HG02981 (cell line): Measurements from ENCODE around the gene KANSL1.
"Not testable (repeated sequence)": the region's sequence is repeated elsewhere in the genome, so short reads cannot be mapped to it uniquely, and the experiment has no call there.

ENCODE experiments used
- ATAC-seq: cut with Tn5 transposase; IDR thresholded peaks from one replicate; pipeline ENCODE4 v1.9.1; 2021; ENCODE audit warnings: mild to moderate bottlenecking, moderate library complexity; ENCODE audit not compliant: unreplicated experiment

The KANSL1 gene

DNA sequence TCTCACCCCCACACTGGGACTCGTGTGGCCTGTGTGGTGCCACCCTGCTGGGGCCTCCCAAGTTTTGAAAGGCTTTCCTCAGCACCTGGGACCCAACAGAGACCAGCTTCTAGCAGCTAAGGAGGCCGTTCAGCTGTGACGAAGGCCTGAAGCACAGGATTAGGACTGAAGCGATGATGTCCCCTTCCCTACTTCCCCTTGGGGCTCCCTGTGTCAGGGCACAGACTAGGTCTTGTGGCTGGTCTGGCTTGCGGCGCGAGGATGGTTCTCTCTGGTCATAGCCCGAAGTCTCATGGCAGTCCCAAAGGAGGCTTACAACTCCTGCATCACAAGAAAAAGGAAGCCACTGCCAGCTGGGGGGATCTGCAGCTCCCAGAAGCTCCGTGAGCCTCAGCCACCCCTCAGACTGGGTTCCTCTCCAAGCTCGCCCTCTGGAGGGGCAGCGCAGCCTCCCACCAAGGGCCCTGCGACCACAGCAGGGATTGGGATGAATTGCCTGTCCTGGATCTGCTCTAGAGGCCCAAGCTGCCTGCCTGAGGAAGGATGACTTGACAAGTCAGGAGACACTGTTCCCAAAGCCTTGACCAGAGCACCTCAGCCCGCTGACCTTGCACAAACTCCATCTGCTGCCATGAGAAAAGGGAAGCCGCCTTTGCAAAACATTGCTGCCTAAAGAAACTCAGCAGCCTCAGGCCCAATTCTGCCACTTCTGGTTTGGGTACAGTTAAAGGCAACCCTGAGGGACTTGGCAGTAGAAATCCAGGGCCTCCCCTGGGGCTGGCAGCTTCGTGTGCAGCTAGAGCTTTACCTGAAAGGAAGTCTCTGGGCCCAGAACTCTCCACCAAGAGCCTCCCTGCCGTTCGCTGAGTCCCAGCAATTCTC lies 166.8 kb downstream of the KANSL1 start:
- ATAC-seq: no peak

DNA sequence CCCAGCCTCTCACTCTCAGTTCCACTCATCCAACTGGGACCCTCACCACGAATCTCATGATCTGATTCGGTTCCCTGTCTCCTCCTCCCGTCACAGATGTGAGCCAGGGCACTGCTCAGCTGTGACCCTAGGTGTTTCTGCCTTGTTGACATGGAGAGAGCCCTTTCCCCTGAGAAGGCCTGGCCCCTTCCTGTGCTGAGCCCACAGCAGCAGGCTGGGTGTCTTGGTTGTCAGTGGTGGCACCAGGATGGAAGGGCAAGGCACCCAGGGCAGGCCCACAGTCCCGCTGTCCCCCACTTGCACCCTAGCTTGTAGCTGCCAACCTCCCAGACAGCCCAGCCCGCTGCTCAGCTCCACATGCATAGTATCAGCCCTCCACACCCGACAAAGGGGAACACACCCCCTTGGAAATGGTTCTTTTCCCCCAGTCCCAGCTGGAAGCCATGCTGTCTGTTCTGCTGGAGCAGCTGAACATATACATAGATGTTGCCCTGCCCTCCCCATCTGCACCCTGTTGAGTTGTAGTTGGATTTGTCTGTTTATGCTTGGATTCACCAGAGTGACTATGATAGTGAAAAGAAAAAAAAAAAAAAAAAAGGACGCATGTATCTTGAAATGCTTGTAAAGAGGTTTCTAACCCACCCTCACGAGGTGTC lies 167.6 kb downstream of the KANSL1 start:
- ATAC-seq: no peak

DNA sequence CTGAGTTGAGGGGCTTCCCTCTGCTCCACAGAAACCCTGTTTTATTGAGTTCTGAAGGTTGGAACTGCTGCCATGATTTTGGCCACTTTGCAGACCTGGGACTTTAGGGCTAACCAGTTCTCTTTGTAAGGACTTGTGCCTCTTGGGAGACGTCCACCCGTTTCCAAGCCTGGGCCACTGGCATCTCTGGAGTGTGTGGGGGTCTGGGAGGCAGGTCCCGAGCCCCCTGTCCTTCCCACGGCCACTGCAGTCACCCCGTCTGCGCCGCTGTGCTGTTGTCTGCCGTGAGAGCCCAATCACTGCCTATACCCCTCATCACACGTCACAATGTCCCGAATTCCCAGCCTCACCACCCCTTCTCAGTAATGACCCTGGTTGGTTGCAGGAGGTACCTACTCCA lies 168.2 kb downstream of the KANSL1 start:
- ATAC-seq: no peak

DNA sequence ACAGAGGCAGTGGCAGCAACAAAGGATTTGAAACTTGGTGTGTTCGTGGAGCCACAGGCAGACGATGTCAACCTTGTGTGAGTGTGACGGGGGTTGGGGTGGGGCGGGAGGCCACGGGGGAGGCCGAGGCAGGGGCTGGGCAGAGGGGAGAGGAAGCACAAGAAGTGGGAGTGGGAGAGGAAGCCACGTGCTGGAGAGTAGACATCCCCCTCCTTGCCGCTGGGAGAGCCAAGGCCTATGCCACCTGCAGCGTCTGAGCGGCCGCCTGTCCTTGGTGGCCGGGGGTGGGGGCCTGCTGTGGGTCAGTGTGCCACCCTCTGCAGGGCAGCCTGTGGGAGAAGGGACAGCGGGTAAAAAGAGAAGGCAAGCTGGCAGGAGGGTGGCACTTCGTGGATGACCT lies 168.6 kb downstream of the KANSL1 start:
- no peak for ATAC-seq

DNA sequence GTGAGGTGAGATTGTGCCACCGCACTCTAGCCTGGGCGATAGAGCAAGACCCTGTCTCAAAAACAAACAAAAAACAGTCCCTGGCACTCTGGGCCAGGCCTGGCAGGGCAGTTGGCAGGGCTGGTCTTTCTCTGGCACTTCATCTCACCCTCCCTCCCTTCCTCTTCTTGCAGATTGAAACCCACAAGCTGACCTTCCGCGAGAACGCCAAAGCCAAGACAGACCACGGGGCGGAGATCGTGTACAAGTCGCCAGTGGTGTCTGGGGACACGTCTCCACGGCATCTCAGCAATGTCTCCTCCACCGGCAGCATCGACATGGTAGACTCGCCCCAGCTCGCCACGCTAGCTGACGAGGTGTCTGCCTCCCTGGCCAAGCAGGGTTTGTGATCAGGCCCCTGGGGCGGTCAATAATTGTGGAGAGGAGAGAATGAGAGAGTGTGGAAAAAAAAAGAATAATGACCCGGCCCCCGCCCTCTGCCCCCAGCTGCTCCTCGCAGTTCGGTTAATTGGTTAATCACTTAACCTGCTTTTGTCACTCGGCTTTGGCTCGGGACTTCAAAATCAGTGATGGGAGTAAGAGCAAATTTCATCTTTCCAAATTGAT lies 169.3 kb downstream of the KANSL1 start:
- ATAC-seq: no peak

DNA sequence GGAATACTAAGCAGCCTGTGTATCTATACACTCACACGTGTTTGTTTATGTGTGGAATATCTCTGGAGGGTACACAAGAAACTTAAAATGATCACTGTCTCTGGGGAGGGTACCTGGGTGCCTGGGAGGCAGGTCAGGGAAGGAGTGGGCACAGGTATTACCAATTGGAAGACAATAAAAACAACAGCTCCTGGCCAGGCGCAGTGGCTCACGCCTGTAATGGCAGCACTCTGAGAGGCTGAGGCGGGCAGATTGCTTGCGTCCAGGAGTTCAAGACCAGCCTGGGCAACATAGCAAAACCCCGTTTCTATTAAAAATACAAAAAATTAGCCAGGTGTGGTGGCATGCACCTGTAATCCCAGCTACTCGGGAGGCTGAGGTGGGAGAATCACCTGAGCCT lies 169.9 kb downstream of the KANSL1 start:
- not testable (repeated sequence) for ATAC-seq

DNA sequence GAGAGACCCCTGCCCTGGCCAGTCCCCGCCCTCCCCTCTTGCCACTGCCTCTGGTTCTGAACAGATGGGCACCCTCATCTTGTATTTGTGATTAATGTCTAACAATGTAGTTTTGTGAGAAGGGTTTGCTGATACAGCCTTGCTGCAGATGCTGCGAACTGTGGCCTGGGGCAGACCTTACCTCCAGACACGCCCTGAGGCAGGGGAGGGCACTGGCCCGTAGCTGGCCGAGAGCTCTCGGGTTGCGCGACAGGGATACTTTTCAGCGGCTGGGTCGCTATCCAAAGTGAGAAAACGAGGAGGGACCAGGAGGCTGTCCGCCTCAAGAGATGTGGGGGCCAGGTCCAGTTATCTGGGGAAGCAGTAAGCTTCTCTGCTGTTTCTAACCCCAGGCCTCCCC lies 172.2 kb downstream of the KANSL1 start:
- no peak for ATAC-seq

- ATAC-seq: no peak
Measured at GRCh38 chr17:46020023-46020761, 173.0 kb downstream of the KANSL1 start.

DNA sequence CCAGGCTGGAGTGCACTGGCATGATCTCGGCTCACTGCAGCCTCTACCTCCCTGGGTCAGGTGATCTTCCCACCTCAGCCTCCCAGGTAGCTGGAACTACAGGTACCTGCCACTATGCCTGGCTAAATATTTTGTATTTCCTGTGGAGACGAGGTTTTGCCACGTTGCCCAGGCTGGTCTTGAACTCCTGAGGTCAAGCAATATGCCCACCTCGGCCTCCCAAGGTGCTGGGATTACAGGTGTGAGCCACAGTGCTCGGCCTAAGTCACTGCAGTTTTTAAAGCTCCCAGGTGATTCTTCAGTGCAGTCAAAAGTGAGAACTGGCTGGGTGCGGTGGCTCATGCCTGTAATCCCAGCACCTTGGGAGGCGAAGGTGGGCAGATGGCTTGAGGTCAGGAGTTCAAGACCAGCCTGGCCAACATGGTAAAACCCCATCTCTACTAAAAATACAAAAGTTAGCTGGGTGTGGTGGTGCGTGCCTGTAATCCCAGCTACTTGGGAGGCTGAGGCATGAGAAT lies 173.8 kb downstream of the KANSL1 start:
- not testable (repeated sequence) for ATAC-seq

DNA sequence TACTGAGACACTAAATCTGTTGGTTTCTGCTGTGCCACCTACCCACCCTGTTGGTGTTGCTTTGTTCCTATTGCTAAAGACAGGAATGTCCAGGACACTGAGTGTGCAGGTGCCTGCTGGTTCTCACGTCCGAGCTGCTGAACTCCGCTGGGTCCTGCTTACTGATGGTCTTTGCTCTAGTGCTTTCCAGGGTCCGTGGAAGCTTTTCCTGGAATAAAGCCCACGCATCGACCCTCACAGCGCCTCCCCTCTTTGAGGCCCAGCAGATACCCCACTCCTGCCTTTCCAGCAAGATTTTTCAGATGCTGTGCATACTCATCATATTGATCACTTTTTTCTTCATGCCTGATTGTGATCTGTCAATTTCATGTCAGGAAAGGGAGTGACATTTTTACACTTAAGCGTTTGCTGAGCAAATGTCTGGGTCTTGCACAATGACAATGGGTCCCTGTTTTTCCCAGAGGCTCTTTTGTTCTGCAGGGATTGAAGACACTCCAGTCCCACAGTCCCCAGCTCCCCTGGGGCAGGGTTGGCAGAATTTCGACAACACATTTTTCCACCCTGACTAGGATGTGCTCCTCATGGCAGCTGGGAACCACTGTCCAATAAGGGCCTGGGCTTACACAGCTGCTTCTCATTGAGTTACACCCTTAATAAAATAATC lies 179.6 kb downstream of the KANSL1 start:
- no peak for ATAC-seq

GRCh38 chr17:46013127-46013501 lies 180.1 kb downstream of the KANSL1 start:
- ATAC-seq: no peak

GRCh38 chr17:46012506-46013079 lies 180.6 kb downstream of the KANSL1 start:
- no peak for ATAC-seq

- ATAC-seq: no peak
Measured at GRCh38 chr17:46011711-46012505, 181.3 kb downstream of the KANSL1 start.

DNA sequence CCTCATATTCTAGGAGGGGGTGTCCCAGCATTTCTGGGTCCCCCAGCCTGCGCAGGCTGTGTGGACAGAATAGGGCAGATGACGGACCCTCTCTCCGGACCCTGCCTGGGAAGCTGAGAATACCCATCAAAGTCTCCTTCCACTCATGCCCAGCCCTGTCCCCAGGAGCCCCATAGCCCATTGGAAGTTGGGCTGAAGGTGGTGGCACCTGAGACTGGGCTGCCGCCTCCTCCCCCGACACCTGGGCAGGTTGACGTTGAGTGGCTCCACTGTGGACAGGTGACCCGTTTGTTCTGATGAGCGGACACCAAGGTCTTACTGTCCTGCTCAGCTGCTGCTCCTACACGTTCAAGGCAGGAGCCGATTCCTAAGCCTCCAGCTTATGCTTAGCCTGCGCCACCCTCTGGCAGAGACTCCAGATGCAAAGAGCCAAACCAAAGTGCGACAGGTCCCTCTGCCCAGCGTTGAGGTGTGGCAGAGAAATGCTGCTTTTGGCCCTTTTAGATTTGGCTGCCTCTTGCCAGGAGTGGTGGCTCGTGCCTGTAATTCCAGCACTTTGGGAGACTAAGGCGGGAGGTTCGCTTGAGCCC lies 182.5 kb downstream of the KANSL1 start:
- ATAC-seq: no peak

DNA sequence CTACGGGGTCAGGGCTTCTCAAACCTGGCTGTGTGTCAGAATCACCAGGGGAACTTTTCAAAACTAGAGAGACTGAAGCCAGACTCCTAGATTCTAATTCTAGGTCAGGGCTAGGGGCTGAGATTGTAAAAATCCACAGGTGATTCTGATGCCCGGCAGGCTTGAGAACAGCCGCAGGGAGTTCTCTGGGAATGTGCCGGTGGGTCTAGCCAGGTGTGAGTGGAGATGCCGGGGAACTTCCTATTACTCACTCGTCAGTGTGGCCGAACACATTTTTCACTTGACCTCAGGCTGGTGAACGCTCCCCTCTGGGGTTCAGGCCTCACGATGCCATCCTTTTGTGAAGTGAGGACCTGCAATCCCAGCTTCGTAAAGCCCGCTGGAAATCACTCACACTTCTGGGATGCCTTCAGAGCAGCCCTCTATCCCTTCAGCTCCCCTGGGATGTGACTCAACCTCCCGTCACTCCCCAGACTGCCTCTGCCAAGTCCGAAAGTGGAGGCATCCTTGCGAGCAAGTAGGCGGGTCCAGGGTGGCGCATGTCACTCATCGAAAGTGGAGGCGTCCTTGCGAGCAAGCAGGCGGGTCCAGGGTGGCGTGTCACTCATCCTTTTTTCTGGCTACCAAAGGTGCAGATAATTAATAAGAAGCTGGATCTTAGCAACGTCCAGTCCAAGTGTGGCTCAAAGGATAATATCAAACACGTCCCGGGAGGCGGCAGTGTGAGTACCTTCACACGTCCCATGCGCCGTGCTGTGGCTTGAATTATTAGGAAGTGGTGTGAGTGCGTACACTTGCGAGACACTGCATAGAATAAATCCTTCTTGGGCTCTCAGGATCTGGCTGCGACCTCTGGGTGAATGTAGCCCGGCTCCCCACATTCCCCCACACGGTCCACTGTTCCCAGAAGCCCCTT lies 183.3 kb downstream of the KANSL1 start:
- ATAC-seq: no peak

- ATAC-seq: no peak
Measured at GRCh38 chr17:46008591-46008990, 184.6 kb downstream of the KANSL1 start.

DNA sequence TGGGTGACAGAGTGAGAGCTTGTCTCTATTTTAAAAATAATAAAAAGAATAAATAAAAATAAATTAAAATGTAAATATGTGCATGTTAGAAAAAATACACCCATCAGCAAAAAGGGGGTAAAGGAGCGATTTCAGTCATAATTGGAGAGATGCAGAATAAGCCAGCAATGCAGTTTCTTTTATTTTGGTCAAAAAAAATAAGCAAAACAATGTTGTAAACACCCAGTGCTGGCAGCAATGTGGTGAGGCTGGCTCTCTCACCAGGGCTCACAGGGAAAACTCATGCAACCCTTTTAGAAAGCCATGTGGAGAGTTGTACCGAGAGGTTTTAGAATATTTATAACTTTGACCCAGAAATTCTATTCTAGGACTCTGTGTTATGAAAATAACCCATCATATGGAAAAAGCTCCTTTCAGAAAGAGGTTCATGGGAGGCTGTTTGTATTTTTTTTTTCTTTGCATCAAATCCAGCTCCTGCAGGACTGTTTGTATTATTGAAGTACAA lies 185.7 kb downstream of the KANSL1 start:
- no peak for ATAC-seq

DNA sequence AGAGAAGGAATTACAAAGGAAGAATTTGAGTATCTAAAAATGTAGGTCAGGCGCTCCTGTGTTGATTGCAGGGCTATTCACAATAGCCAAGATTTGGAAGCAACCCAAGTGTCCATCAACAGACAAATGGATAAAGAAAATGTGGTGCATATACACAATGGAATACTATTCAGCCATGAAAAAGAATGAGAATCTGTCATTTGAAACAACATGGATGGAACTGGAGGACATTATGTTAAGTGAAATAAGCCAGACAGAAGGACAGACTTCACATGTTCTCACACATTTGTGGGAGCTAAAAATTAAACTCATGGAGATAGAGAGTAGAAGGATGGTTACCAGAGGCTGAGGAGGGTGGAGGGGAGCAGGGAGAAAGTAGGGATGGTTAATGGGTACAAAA lies 187.1 kb downstream of the KANSL1 start:
- not testable (repeated sequence) for ATAC-seq
